WERI-Rb-1 (cell line): Measurements from ENCODE around the gene CBX8.

Experiments used
- DNase-seq: peaks from one replicate; pipeline ENCODE4 v3.0.0-alpha.2; 2020
- H3K27ac ChIP-seq: fragments of 250-450 bp; sonication (Bioruptor Pico); 2 replicates; pipeline ENCODE4 v1.5.1; 2020; ENCODE audit warnings: mild to moderate bottlenecking, moderate library complexity
- H3K27me3 ChIP-seq: fragments of 250-450 bp; sonication (Bioruptor Pico); 2 replicates; pipeline ENCODE4 v1.5.1; 2021; ENCODE audit warnings: mild to moderate bottlenecking, low read depth, moderate library complexity; ENCODE audit not compliant: insufficient read depth, severe bottlenecking
- H3K36me3 ChIP-seq: fragments of 250-450 bp; sonication (Bioruptor Pico); 2 replicates; pipeline ENCODE4 v1.5.1; 2020; ENCODE audit warnings: mild to moderate bottlenecking, moderate library complexity
- H3K4me3 ChIP-seq: 2 replicates; pipeline ENCODE4 v1.5.1; 2011; ENCODE audit warnings: low read depth, mild to moderate bottlenecking, control low read depth, low read length
- H3K9me3 ChIP-seq: fragments of 250-450 bp; sonication (Bioruptor Pico); 2 replicates; pipeline ENCODE4 v1.5.1; 2021; ENCODE audit warnings: mild to moderate bottlenecking, moderate library complexity; ENCODE audit not compliant: severe bottlenecking
- CTCF ChIP-seq: IDR thresholded peaks from 2 replicates; pipeline ENCODE4 v1.5.1; 2011; ENCODE audit warnings: low read depth, mild to moderate bottlenecking, control low read depth, inconsistent platforms, low read length

The CBX8 gene

GRCh38 chr17:79742951-79743476 lies 53.9 kb downstream of the CBX8 start:
- Histone ChIP-seq H3K36me3 (no peaks in the 10 kb centered on the region), H3K27ac (no peak overlapping the region), H3K4me3 (no peak overlapping the region), H3K27me3 (peaks cover 17% of the 10 kb centered on the region), H3K9me3 (no peaks in the 10 kb centered on the region)
- no peak for TF ChIP-seq CTCF
- no peak for DNase-seq

GRCh38 chr17:79742589-79742918 lies 54.3 kb downstream of the CBX8 start:
- no peaks in the 10 kb centered on the region for H3K9me3 ChIP-seq
- peaks cover 13% of the 10 kb centered on the region for H3K27me3 ChIP-seq
- H3K36me3 ChIP-seq = no peaks in the 10 kb centered on the region
- H3K4me3 ChIP-seq = no peak overlapping the region
- no peak overlapping the region for H3K27ac ChIP-seq
- TF ChIP-seq CTCF = no peak
- no peak for DNase-seq
